Measurements from ENCODE around the gene ATAD5. TPM values are rescaled to one million over a fixed set of nuclear protein-coding genes. Genes with fewer than 3 reads are reported as not detected.
A peak's percentile ranks its signal among the peaks of the same experiment; 100 is the strongest.

Gene ATAD5
- total RNA-seq, 1 donor from 2014 or later, result 36.2 TPM

DNA sequence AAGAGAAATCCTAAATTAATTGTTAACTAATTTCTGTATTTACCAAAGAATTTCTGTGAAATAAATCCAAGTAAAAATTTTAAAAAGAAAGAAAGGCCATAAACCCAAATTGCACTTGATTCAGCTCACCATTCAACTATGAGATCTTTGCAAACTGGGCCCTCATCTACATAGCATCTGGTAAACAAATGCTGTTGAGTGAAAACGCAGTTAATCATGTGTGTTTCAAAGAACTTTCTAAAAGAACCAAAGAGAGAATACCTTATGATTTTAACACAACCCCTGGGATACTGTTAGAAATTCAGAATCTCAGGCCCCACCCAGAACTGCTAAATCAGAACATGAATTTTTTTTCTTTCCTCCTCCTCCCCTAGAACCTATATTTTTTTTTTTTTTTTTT, 23.9 kb upstream of the ATAD5 start:
- TF ChIP-seq EZH2 (IDR thresholded peaks at IDR 0.05), result no peak
- TF ChIP-seq CTCF (IDR thresholded peaks at IDR 0.05), result no peak
- TF ChIP-seq EZH2phosphoT487 (IDR thresholded peaks at IDR 0.05), result no peak
- Mint-ChIP-seq H3K9me3 (no peaks in the 10 kb centered on the region), H3K36me3 (peaks cover 14% of the 10 kb centered on the region), H3K4me3 (no peak overlapping the region), H3K27me3 (ENCODE audit: insufficient read depth, low read depth) (no peaks in the 10 kb centered on the region), H3K4me1 (peaks cover 6% of the 10 kb centered on the region), H3K27ac (no peak overlapping the region)
- Histone ChIP-seq H3K79me2 (ENCODE audit: low read depth) (peaks cover 77% of the 10 kb centered on the region), H3K4me3 (no peak overlapping the region), H3K4me2 (no peak overlapping the region), H2AFZ (replicated peaks) (no peak overlapping the region), H4K20me1 (ENCODE audit: low read depth) (peaks cover 55% of the 10 kb centered on the region), H3K9ac (no peak overlapping the region), H3K27ac (peak overlapping the region; percentile 49), H3K9me3 (ENCODE audit: low read depth) (no peaks in the 10 kb centered on the region), H3K27me3 (no peaks in the 10 kb centered on the region), H3K4me1 (peaks cover 7% of the 10 kb centered on the region), H3K36me3 (no peaks in the 10 kb centered on the region), H3F3A (ENCODE audit: low read depth) (peaks cover 12% of the 10 kb centered on the region)
- no peak for DNase-seq (ENCODE audit: low spot score)

DNA sequence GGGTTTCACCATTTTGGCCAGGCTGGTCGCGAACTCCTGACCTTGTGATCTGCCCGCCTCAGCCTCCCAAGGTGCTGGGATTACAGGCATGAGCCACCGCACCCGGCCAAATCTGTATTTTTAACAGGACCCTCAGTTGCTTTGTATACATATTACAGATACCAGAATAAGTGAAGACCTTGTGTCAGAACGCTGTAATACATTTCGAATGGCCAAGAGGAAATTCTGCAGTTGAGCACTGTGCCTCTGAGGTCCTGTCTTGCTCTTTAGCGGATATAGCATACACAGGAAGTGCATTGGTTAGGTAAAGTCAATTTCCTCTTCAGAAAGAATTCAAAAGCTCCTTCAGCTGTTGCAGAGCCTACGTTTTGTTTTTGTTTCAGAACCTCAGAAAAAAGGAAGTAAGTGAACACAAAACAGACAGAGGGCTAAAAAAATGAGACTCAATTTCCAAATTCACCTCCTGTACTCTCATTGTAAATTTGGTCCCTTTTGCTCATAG, 22.9 kb upstream of the ATAD5 start:
- peaks cover 7% of the 10 kb centered on the region for H3K4me1 ChIP-seq
- no peak for DNase-seq (ENCODE audit: low spot score)
- H3K4me3 ChIP-seq, result no peak overlapping the region
- H3F3A ChIP-seq (ENCODE audit: low read depth), result peaks cover 12% of the 10 kb centered on the region
- no peak overlapping the region for H2AFZ ChIP-seq (replicated peaks)
- no peaks in the 10 kb centered on the region for H3K36me3 ChIP-seq
- no peak overlapping the region for H3K4me3 Mint-ChIP-seq
- no peaks in the 10 kb centered on the region for H3K27me3 ChIP-seq
- peaks cover 86% of the 10 kb centered on the region for H3K79me2 ChIP-seq (ENCODE audit: low read depth)
- TF ChIP-seq EZH2phosphoT487 (IDR thresholded peaks at IDR 0.05) (no peak), CTCF (IDR thresholded peaks at IDR 0.05) (no peak), EZH2 (IDR thresholded peaks at IDR 0.05) (no peak)
- H3K4me1 Mint-ChIP-seq, result peaks cover 6% of the 10 kb centered on the region
- H3K9me3 ChIP-seq (ENCODE audit: low read depth), result no peaks in the 10 kb centered on the region
- peaks cover 6% of the 10 kb centered on the region for H3K36me3 Mint-ChIP-seq
- H3K9me3 Mint-ChIP-seq, result no peaks in the 10 kb centered on the region
- no peaks in the 10 kb centered on the region for H3K27me3 Mint-ChIP-seq (ENCODE audit: insufficient read depth, low read depth)
- H3K9ac ChIP-seq, result no peak overlapping the region
- peaks cover 62% of the 10 kb centered on the region for H4K20me1 ChIP-seq (ENCODE audit: low read depth)
- H3K4me2 ChIP-seq, result no peak overlapping the region
- no peak overlapping the region for H3K27ac Mint-ChIP-seq
- H3K27ac ChIP-seq, result no peak overlapping the region

- no peak overlapping the region for H3K4me3 Mint-ChIP-seq
- no peak for TF ChIP-seq EZH2 (IDR thresholded peaks at IDR 0.05)
- no peak for TF ChIP-seq EZH2phosphoT487 (IDR thresholded peaks at IDR 0.05)
- Histone ChIP-seq H3K27ac (no peak overlapping the region), H3K27me3 (no peaks in the 10 kb centered on the region), H3K9ac (no peak overlapping the region), H3K4me2 (no peak overlapping the region), H2AFZ (replicated peaks) (no peak overlapping the region), H4K20me1 (ENCODE audit: low read depth) (peaks cover 60% of the 10 kb centered on the region), H3K9me3 (ENCODE audit: low read depth) (no peaks in the 10 kb centered on the region), H3K79me2 (ENCODE audit: low read depth) (peaks cover 90% of the 10 kb centered on the region), H3K36me3 (no peaks in the 10 kb centered on the region), H3K4me3 (no peak overlapping the region), H3K4me1 (peaks cover 7% of the 10 kb centered on the region), H3F3A (ENCODE audit: low read depth) (peaks cover 12% of the 10 kb centered on the region)
- no peaks in the 10 kb centered on the region for H3K27me3 Mint-ChIP-seq (ENCODE audit: insufficient read depth, low read depth)
- peaks cover 1% of the 10 kb centered on the region for H3K36me3 Mint-ChIP-seq
- no peak for DNase-seq (ENCODE audit: low spot score)
- H3K9me3 Mint-ChIP-seq, result no peaks in the 10 kb centered on the region
- H3K27ac Mint-ChIP-seq, result no peak overlapping the region
- peaks cover 6% of the 10 kb centered on the region for H3K4me1 Mint-ChIP-seq
Measured at GRCh38 chr17:30809867-30810266, 21.9 kb upstream of the ATAD5 start.
